Activated naive CD8-positive, alpha-beta T cell treated with anti-CD3 and anti-CD28 coated beads, Interleukin-2, amount 10 ng/mL, durations not matched to agents 7 days and 5 days (primary cell): ENCODE results near the gene KCNJ4. TPM values are rescaled to one million over a fixed set of nuclear protein-coding genes. Genes with fewer than 3 reads are reported as not detected.
A peak's percentile ranks its signal among the peaks of the same experiment; 100 is the strongest.
"Not testable (repeated sequence)": the region's sequence is repeated elsewhere in the genome, so short reads cannot be mapped to it uniquely, and the experiment has no call there.

Source experiments
- ATAC-seq: fragments of 150-1000 bp; cut with Tn5 transposase; one replicate; pipeline ENCODE4 v1.10.0; 2021; ENCODE audit warnings: low read depth, moderate library complexity
- POLR2A ChIA-PET: fragments of 350-600 bp; sonication (Branson Sonifier 250); formaldehyde crosslinking; loops from one replicate; lab custom pipeline; 2021; ENCODE audit warnings: antibody characterized with exemption; lab: Charles Lee
- DNase-seq: peaks from one replicate; pipeline ENCODE4 v3.0.0; 2021
- H3K27ac Mint-ChIP-seq: one replicate; pipeline ENCODE4 v1.8.0; 2022; ENCODE audit warnings: mild to moderate bottlenecking, mixed read lengths
- H3K27me3 Mint-ChIP-seq: one replicate; pipeline ENCODE4 v1.8.0; 2022; ENCODE audit warnings: mild to moderate bottlenecking, moderate library complexity, mixed read lengths
- H3K36me3 Mint-ChIP-seq: one replicate; pipeline ENCODE4 v1.8.0; 2021; ENCODE audit warnings: mild to moderate bottlenecking, mixed read lengths
- H3K4me1 Mint-ChIP-seq: one replicate; pipeline ENCODE4 v1.8.0; 2021; ENCODE audit warnings: mixed read lengths
- H3K4me3 Mint-ChIP-seq: one replicate; pipeline ENCODE4 v1.8.0; 2022; ENCODE audit warnings: mild to moderate bottlenecking, moderate library complexity, mixed read lengths
- H3K9me3 Mint-ChIP-seq: one replicate; pipeline ENCODE4 v1.8.0; 2021; ENCODE audit warnings: mixed read lengths
- total RNA-seq, 2 experiments: library from RNA; stranded (reverse); gene quantifications; one replicate each; pipeline ENCODE4 v1.2.3, GENCODE V29; 2021

Gene KCNJ4
- total RNA-seq, 2 experiments from 2014 or later = not detected

GRCh38 chr22:38416621-38417251 lies 38.3 kb downstream of the KCNJ4 start:
- POLR2A ChIA-PET = interaction anchor here (0.5 kb wide), 1 partner anchor 69 kb away, joined by 4 read pairs; no protein-coding TSS in a partner anchor
- H3K9me3 Mint-ChIP-seq = no peaks in the 10 kb centered on the region
- DNase-seq (peak; percentile 21), ATAC-seq (no peak)
- H3K4me1 Mint-ChIP-seq = no peaks in the 10 kb centered on the region
- H3K27ac Mint-ChIP-seq = no peak overlapping the region
- H3K27me3 Mint-ChIP-seq = no peaks in the 10 kb centered on the region
- H3K36me3 Mint-ChIP-seq = no peaks in the 10 kb centered on the region
- no peak overlapping the region for H3K4me3 Mint-ChIP-seq

- Mint-ChIP-seq H3K9me3 (no peaks in the 10 kb centered on the region), H3K36me3 (no peaks in the 10 kb centered on the region), H3K4me1 (no peaks in the 10 kb centered on the region), H3K27ac (no peak overlapping the region), H3K27me3 (no peaks in the 10 kb centered on the region), H3K4me3 (no peak overlapping the region)
- POLR2A ChIA-PET = no interaction called here
- ATAC-seq (no peak), DNase-seq (peak; percentile 26)
Observed at GRCh38 chr22:38415561-38416321, 39.3 kb downstream of the KCNJ4 start.

GRCh38 chr22:38415046-38415445 lies 40.0 kb downstream of the KCNJ4 start:
- H3K9me3 Mint-ChIP-seq = no peaks in the 10 kb centered on the region
- H3K27ac Mint-ChIP-seq = no peak overlapping the region
- H3K4me3 Mint-ChIP-seq = no peak overlapping the region

GRCh38 chr22:38414009-38414395 lies 41.0 kb downstream of the KCNJ4 start:
- H3K4me3 Mint-ChIP-seq = no peak overlapping the region
- DNase-seq = peak; percentile 6

More at GRCh38 chr22:38415046-38415445, 40.0 kb downstream of the KCNJ4 start:
- Mint-ChIP-seq H3K27me3 (no peaks in the 10 kb centered on the region), H3K36me3 (no peaks in the 10 kb centered on the region), H3K4me1 (no peaks in the 10 kb centered on the region)
- POLR2A ChIA-PET = no interaction called here
- no peak for ATAC-seq
- DNase-seq = peak; percentile 18

GRCh38 chr22:38413085-38414008 lies 41.7 kb downstream of the KCNJ4 start:
- DNase-seq = peak; percentile 23
- Mint-ChIP-seq H3K9me3 (no peaks in the 10 kb centered on the region), H3K27ac (no peak overlapping the region), H3K36me3 (no peaks in the 10 kb centered on the region), H3K4me1 (no peaks in the 10 kb centered on the region), H3K27me3 (no peaks in the 10 kb centered on the region), H3K4me3 (no peak overlapping the region)
- no peak for ATAC-seq
- POLR2A ChIA-PET = interaction anchor here (1.3 kb wide), 1 partner anchor 14 kb away, joined by 3 read pairs; no protein-coding TSS in a partner anchor

More at GRCh38 chr22:38414009-38414395, 41.0 kb downstream of the KCNJ4 start:
- Mint-ChIP-seq H3K27ac (no peak overlapping the region), H3K36me3 (no peaks in the 10 kb centered on the region), H3K27me3 (no peaks in the 10 kb centered on the region), H3K4me1 (no peaks in the 10 kb centered on the region), H3K9me3 (no peaks in the 10 kb centered on the region)
- ATAC-seq = no peak
- POLR2A ChIA-PET = no interaction called here

- Mint-ChIP-seq H3K27ac (no peak overlapping the region), H3K36me3 (no peaks in the 10 kb centered on the region), H3K27me3 (peaks cover 3% of the 10 kb centered on the region), H3K9me3 (no peaks in the 10 kb centered on the region), H3K4me1 (no peaks in the 10 kb centered on the region), H3K4me3 (no peak overlapping the region)
- ATAC-seq (peak; percentile 66), DNase-seq (peak; percentile 80)
- POLR2A ChIA-PET = interaction anchor here (1.3 kb wide), 1 partner anchor 13 kb away, joined by 3 read pairs; no protein-coding TSS in a partner anchor
Observed at GRCh38 chr22:38412435-38413084, 42.4 kb downstream of the KCNJ4 start.

- Mint-ChIP-seq H3K27ac (no peak overlapping the region), H3K36me3 (no peaks in the 10 kb centered on the region), H3K4me3 (no peak overlapping the region), H3K4me1 (no peaks in the 10 kb centered on the region), H3K27me3 (peaks cover 10% of the 10 kb centered on the region), H3K9me3 (no peaks in the 10 kb centered on the region)
- POLR2A ChIA-PET = no interaction called here
- ATAC-seq (no peak), DNase-seq (no peak)
Observed at GRCh38 chr22:38411016-38411415, 44.0 kb downstream of the KCNJ4 start.

- H3K27ac Mint-ChIP-seq, DNase-seq, POLR2A ChIA-PET, H3K27me3 Mint-ChIP-seq, ATAC-seq, H3K36me3 Mint-ChIP-seq, H3K4me3 Mint-ChIP-seq, H3K4me1 Mint-ChIP-seq, H3K9me3 Mint-ChIP-seq: not testable (repeated sequence)
Observed at GRCh38 chr22:38409916-38410315, 45.1 kb downstream of the KCNJ4 start.

GRCh38 chr22:38406617-38407016 lies 48.4 kb downstream of the KCNJ4 start:
- H3K4me3 Mint-ChIP-seq = no peak overlapping the region
- ATAC-seq (no peak), DNase-seq (no peak)
- no peaks in the 10 kb centered on the region for H3K36me3 Mint-ChIP-seq
- H3K27ac Mint-ChIP-seq = no peak overlapping the region
- H3K27me3 Mint-ChIP-seq = peaks cover 24% of the 10 kb centered on the region
- H3K4me1 Mint-ChIP-seq = no peaks in the 10 kb centered on the region
- POLR2A ChIA-PET = no interaction called here
- no peaks in the 10 kb centered on the region for H3K9me3 Mint-ChIP-seq

GRCh38 chr22:38404419-38404818 lies 50.6 kb downstream of the KCNJ4 start:
- ATAC-seq (no peak), DNase-seq (no peak)
- peaks cover 41% of the 10 kb centered on the region for H3K27me3 Mint-ChIP-seq
- no peaks in the 10 kb centered on the region for H3K36me3 Mint-ChIP-seq
- no peak overlapping the region for H3K4me3 Mint-ChIP-seq
- H3K9me3 Mint-ChIP-seq = no peaks in the 10 kb centered on the region
- H3K4me1 Mint-ChIP-seq = peaks cover 3% of the 10 kb centered on the region
- H3K27ac Mint-ChIP-seq = no peak overlapping the region
- POLR2A ChIA-PET = no interaction called here

- ATAC-seq = no peak
- no peak for DNase-seq
- POLR2A ChIA-PET = no interaction called here
- H3K9me3 Mint-ChIP-seq = no peaks in the 10 kb centered on the region
- peaks cover 3% of the 10 kb centered on the region for H3K4me1 Mint-ChIP-seq
- no peaks in the 10 kb centered on the region for H3K36me3 Mint-ChIP-seq
- no peak overlapping the region for H3K4me3 Mint-ChIP-seq
- H3K27me3 Mint-ChIP-seq = peaks cover 41% of the 10 kb centered on the region
- H3K27ac Mint-ChIP-seq = no peak overlapping the region
Observed at GRCh38 chr22:38403812-38404211, 51.2 kb downstream of the KCNJ4 start.

GRCh38 chr22:38402204-38402603 lies 52.8 kb downstream of the KCNJ4 start:
- H3K4me1 Mint-ChIP-seq = peaks cover 6% of the 10 kb centered on the region
- ATAC-seq = no peak
- H3K4me3 Mint-ChIP-seq = no peak overlapping the region
- no peak overlapping the region for H3K27ac Mint-ChIP-seq
- H3K27me3 Mint-ChIP-seq = peaks cover 35% of the 10 kb centered on the region
- no peaks in the 10 kb centered on the region for H3K36me3 Mint-ChIP-seq
- POLR2A ChIA-PET = no interaction called here
- DNase-seq = no peak
- H3K9me3 Mint-ChIP-seq = no peaks in the 10 kb centered on the region
